ENCODE results near the gene PDZD4. TPM values are rescaled to one million over a fixed set of nuclear protein-coding genes. Genes with fewer than 3 reads are reported as not detected.
A peak's percentile ranks its signal among the peaks of the same experiment; 100 is the strongest.

Gene PDZD4, protein sequence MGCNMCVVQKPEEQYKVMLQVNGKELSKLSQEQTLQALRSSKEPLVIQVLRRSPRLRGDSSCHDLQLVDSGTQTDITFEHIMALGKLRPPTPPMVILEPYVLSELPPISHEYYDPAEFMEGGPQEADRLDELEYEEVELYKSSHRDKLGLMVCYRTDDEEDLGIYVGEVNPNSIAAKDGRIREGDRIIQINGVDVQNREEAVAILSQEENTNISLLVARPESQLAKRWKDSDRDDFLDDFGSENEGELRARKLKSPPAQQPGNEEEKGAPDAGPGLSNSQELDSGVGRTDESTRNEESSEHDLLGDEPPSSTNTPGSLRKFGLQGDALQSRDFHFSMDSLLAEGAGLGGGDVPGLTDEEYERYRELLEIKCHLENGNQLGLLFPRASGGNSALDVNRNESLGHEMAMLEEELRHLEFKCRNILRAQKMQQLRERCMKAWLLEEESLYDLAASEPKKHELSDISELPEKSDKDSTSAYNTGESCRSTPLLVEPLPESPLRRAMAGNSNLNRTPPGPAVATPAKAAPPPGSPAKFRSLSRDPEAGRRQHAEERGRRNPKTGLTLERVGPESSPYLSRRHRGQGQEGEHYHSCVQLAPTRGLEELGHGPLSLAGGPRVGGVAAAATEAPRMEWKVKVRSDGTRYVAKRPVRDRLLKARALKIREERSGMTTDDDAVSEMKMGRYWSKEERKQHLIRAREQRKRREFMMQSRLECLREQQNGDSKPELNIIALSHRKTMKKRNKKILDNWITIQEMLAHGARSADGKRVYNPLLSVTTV
- 10 to 100 TPM in 3 of 5 donors, 1 to 10 TPM in 2; 8.5 to 13.9 (median 10.4) TPM for polyA plus RNA-seq (ENCODE audit: insufficient read depth in 1 of 5, insufficient read length in 5 of 5, low replicate concordance in 1 of 5)
- long read RNA-seq, donor 1, partial matches to known transcripts: 0 of 3 reads
- long read RNA-seq, donor 1, other reads (novel, unspliced or antisense): 0 of 3 reads
- long read RNA-seq, donor 2, partial matches to known transcripts: 0 of 2 reads
- long read RNA-seq, donor 2, other reads (novel, unspliced or antisense): 0 of 2 reads
- long read RNA-seq, donor 3, partial matches to known transcripts: 0 of 3 reads
- long read RNA-seq, donor 3, other reads (novel, unspliced or antisense): 0 of 3 reads
- long read RNA-seq, donor 4: 0 reads
- long read RNA-seq, donor 5, partial matches to known transcripts: 0 of 2 reads
- long read RNA-seq, donor 5, other reads (novel, unspliced or antisense): 0 of 2 reads
- long read RNA-seq, donor 6: 0 reads
- long read RNA-seq, donor 7, partial matches to known transcripts: 0 of 2 reads
- long read RNA-seq, donor 7, other reads (novel, unspliced or antisense): 0 of 2 reads
- long read RNA-seq, donor 8: 0 reads

DNA sequence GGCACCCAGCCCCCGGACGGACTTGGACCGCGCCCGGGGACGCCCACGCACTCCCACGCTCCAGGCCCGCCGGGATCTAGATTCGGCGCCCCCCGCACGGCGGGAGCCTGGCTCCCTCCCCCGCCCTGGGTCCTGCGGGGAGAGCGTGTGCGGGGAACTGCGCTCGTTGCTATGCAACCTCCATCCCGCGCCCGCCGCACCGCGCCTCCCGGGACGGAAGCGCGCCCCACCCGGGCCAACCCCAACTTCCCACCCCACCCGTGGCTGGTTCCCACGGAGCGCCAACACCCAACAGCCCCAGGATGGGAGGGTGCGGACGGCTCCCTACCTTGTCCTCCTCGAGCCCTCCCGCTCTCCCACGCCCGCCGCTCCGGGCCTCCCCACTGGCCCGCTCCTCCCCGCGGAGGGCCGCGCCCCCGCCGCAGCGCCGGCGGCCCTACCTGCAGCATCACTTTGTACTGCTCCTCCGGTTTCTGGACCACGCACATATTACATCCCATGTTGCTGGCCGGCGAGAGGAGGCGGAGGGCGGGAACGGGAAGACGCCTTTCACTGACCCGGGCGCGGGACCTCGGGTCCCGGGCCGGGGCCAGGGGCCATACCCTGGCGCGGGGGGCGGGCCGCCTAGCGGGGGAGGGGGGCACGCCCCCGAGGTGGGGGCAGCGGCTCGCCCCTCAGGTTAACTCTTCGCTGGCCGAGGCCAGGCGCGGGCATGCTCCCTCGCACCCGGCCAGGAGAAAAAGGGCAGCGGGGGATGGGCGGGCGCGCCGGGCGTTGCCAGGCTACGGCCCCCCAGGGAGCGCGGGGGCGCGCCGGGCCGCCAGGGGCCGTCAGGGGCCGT lies at the start of gene PDZD4:
Gene PDZD4 (minus strand): TSS at position 746 of the 841 bp plus-strand sequence. CDS start 246 bp downstream, at position 500.
- DNase-seq: no peak

DNA sequence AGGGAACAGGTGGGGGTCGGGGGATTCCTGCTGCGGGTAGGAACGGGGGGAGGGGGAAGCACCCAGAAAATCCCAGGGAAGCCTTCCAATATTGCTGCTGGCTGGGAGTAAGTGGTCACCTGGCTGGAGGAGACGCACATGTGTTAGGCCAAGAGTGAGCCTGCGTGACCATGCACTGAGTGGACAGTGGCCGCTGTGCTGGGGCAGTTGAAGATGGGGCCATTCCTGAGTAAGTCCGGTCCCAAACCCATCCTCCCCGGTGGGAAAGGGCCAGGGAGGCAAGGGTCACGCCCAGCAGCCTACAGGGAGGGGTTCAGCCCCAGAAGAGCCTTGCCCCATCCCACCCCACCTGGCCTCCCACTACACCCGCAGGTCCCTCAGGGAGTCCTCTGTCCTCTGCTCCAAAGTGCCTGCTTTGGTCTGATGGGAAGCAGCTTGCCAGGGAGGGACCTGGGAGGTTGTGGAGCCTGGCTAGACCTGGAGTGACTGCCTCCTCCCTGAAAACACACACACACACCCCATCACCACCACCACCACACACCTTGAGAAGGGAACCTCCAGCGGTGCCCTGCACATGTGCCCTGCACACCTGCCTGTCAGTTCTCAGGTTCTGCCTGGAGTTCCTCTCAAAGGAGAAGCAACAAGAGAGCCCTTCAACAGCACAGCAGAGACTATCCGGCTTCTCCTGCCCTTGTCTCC lies 49.5 kb upstream of the PDZD4 start:
- DNase-seq: no peak

DNA sequence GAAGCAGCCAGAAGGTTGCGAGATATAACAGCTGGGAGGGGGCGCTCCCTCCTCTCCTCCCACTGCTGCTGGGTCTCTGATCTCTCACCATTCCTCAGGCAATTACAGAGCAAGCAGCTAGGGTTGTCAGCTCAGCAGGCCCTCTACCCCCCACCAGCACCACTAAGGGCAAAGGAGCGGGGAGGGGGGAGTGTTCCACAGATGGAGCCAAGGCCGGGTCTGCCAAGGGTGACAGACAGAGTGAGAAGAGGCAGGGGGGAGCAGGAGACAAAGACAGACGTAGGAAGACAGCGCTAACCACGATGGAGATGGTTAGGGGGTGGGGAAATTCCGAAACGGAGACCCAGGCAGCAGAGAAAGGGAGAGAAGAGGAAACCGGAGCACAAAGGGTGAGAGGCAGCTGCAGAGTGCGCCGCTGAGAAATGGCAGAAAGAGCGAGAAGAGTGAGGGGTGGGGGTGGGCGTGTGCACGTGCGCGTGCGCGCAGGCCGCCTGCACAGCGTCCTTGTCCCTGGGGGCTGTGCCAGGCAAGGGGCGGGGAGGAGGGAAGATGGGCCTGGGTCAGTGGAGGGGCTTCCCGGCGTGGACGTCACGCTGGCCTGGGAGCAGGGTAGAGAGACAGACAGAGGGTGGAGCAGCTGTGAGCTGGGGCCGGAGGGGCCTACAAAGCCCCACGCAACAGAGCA lies 48.8 kb upstream of the PDZD4 start:
- no peak for DNase-seq

DNA sequence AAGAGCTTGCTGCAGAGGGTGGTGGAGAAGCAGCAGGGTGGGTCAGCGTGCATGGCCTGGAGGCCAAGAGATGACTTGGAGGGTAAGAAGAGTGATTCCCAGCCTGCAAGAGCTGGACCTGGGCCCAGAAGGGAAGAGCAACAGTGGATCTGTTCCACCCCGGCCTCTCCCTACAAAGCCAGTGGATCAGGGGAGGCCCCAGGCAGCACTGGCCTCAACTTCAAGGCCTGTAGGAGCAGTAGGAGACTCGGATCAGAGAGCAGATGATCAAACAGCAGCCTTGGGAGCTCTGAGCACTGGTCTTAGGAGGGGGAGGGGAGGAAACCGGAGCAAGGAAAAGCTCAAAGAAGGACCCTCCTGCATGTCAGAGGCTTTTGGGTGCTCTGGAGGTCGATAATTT lies 48.0 kb upstream of the PDZD4 start:
- no peak for DNase-seq

DNA sequence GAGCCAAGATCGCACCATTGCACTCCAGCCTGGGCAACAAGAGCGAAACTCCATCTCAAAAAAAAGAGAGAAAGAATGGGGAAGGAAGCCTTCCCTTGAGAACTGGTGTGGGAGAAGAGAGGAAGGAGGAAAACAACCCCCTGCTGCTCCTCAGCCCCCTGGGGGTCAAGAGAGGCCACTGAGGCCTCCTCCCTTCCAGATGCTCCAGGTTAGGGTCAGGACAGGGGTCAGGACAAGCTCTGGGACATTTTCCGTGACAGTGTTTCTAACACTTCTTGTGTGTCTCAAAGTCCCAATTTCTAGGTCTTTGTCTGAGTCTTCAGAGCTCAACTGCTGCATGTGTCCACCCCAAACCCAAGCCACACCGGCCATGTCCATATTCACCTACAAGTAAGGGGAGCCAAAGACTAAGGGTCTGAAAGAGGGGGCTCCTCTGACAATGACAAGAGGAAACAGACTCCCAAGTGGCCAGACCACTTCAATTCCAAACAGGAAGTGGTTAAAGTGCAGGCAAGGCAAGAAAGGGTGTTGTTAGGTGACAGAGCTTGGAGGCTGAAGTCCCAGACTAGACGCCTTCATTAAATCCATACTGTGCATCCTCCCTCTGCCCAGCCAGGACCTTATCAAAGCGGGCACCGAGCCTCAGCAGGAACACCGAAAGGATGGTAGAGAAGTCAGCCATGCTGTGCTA lies 47.4 kb upstream of the PDZD4 start:
- no peak for DNase-seq

DNA sequence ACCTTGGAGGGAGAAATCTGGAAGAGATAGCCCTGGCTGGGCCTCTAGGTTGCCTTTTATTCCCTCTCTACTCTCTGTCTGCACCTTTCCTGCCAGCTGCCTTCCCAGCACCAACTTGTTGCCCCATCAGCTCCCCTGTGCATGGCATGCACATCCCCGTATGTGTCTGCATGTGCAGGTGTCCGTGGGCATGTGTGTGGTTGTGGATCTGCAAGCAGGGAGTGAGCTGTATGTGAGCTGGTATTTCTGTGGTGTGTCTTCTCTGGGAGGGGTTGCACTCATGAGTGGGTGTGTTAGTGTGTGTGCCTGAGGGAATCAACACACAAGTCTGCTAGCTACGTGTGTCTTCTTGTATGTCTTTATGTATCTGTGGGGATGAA lies 45.8 kb upstream of the PDZD4 start:
- no peak for DNase-seq

DNA sequence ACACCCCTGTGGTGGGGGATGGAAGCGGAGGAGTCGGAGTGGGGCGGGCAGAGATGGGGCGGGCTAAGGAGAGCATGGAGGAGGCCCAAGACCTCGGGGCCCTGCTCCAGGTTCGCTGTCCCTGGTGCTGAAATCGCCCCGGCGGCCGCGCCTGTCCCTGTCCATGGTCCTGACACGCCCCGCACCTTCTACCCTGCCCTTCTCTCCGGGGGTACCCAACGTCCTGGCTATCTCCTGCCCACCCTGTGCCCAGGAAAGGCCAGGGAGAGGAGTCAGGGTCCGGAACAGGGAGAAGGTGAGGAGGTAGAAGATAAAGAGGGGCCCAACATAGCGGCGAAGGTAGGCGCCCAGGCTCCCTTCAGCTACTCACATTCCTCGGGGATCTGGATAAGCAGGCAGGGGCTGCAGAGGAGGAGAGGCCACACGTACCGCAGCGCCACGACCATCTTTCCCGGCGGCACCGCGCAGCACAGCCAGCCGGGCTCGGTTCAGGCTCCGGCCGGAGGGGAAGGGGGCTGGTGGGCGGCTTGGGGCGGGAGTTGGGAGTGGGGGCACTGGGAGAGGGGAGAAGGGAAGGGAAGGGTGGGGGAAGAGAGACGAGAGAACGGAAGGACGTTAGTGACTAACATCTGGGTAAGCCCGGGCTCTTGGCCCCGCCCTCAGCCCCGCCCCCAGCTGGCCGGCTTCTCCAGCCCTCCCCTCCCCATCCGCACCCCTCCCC lies 45.2 kb upstream of the PDZD4 start:
- peak; percentile 49 to 61 for DNase-seq

DNA sequence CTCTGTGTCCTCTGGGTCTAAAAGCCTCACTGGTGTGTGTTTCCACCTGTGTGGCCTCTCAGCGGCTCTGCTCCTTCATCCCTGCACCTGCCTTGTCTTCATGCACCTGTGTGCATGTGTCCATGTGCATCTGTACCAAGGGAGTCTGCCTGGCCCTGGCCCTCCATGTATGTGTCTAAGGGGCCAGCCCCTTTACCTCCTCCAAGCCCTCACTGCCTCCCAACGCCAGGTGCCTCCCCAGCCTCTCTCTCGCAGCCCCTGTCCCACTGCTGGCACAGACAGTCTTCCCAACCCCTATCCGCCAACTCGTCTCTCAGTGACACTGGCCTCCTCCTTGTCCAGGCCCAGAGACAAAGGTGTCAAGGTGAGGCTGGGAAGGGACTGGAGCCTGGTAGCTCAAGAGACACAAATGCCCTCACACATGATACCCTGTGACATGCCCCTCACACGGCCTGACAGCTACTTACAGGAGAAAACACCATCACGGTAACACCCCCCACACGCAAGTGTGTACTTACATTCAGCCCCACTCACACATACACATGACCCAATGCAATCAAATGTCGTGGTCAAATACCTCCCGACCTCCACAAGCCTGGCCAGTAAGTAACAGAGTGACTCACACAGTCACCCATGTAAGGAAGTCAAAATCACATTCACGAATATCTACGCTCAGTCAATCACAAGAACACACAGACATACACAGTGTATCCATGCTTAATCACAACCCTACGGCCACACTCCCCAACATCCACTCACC lies 44.2 kb upstream of the PDZD4 start:
- DNase-seq: no peak

DNA sequence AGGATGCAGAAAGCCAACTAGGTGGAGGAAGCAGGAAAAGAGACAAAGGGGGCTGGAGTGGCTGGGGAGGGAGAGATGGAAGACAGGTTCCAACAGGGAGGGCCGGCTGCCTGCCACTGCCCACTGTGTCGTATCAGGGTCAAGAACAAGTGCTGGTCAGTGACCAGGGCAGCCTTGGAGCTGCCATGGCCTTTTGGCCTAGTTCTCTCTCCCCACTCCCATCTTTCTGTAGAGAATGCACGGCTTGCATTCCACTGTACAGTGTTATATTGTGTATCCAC lies 43.7 kb upstream of the PDZD4 start:
- no peak for DNase-seq

DNA sequence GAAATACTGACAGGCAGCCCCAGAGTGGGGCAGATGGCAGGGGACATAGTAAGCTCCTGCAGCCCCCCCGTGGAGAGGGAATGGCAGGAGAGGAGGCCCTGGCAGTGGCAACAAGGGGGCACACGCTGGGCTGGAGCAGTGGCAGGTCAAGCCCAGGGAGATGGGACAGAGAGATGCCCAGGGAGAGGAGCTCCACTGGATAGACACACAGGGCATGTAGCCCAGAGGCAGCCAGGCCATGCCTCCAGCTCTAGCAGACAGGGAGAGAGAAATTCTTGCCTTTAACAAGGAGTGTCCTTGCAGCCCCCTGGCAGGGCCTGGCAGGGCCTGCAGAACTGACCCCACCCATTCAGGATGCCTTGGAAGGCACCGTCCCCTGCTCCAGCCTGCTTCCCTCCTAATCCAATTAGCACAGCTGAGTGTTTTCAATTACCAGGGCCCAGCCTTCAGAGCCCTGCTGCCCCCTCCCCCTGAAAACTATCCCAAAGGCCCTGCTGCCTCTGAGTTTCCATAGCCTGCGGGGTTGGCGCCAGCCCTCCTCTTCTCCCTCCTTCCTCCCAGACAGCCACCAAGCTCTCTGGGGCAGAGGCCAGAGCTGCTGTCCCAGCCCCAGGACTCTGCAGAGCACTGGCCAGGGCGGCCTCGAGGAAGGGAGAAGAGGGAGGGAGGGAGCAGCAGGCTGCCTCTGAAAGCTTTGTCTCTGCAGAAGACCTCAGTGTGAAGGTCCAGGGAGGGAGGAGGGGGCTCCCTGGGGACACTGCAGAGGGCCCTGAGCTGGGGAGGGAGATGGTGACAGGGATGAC lies 43.1 kb upstream of the PDZD4 start:
- DNase-seq: no peak

DNA sequence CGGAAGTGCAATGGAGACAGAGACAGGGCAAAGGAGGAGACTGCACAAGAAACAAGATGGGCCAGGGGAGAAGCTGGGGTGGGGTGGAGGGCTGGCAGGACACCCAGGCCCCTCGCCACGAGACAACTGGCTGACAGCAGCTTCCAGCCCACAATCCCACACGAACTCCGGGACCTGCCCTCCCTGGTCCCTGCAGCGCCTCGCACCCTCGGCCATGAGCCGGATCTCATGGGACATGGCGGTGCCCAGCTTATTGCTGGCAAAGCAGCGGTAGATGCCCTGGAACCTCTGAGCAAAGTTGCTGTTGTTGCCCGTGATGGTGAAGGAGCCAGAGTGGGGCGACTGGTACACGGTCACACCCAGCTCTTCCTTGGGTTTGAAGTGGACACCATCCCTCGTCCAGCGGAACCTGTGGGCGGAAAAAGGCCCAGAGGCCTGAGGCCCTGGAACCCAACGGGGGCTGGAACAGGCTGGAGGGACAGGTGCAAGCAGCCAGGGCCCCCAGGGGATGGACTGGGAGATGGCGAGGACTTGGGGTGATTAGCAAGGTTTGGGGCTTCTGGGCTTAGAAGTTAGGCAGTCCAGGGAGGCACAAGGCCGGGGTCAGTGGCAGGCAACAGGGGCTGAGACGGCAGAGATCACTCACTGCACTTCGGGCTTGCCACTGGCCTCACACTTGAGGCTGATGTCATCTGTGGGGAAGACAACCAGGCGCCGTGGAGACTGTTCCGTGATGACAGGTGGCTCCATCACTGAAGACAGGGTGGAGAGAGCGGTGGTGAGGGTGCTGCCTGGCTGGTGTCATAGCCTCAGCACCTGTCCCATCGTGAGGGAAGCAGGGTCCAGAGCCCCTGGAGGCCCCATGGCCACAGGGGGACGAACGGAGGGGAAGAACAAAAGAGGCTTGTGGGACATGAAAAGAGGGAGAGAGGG lies 41.9 kb upstream of the PDZD4 start:
- DNase-seq: no peak

DNA sequence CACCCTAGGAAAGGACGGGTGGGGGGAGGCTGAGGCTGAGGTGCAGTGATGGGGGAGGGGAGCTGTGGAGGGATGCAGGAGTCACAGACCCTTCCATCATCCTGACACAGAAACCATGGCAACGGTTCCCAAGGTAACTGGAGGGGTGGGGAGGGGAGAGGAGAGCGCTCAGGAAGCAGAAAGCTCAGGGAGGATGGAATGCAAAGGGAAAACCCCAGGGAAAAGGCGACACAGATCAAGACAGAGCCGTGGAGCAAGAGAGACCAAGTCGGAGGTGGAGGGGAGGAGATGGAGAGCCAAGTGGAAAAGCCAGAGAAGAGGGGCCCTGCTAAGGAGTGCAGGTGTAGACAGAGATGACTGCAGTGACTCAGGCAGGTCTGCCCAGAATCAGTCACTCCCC lies 41.1 kb upstream of the PDZD4 start:
- no peak for DNase-seq

DNA sequence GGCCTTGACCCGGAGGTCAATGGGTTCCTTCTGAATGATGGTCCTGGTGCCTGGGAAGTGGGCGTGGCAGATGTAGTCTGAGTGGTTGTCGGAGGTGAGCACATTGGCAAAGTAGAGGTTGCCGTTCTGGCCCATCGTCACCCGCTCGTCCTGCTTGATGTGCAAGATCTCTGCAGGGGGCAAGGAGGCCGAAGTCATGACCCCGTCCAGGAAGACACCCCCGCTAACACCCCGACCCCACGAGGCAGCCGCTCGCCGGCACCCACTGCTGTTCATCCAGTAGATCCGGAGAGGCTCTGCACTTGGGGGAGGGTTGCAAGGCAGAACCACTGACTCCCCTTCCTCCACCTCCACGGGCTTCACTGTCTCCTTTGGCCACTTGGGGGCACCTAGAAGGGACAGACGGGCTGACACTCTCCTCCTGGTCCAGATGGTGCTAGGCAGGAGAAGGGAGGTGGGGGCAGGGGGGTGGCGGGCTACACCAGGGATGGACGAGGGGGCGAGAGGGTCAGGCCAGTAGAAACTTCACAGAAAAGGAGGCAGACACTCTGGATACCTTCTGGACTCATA lies 40.5 kb upstream of the PDZD4 start:
- no peak for DNase-seq

DNA sequence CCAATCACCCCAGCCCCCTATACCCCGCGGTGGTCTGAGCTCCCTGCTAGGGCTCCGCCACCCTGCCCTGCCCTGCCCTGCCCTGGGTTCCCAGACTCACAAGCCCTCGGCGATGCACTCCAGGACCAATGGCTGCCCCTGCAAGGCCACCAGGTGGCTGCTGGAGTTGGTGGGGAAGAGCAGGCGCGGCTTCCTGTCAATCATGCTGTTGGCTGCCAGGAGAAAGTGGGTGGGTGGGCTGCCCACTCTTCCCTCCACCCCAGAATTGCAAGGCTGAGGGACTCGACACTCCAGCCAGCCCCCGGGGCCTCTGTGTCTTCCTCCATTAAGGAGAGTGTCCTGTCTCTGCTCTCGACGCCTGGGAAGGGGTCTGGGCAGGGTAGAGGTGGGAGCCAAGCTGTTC lies 39.9 kb upstream of the PDZD4 start:
- no peak for DNase-seq
